ENCODE data around the gene HMCES.

The HMCES gene

DNA sequence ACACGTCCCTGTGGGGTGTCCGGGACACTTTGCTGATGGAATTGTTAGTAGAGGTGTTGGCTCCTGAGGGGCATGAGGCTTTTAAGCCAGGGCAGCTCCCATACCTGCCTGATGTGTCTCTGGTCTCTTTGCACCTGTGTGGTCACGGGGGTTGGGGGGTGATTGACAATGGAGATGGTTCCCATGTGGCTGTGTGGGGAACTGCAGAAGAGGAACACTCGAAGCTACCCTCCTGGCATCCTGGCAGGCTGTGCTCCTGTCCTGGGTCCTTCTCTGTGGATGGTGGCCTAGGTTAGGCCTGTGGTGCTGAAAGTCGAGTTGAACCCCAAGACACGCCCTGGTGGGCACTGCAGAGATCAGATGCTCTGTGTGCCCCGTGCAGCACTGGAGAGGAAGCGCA, 73.4 kb downstream of the HMCES start:
- H3K27me3 ChIP-seq (ENCODE audit: control insufficient read depth, insufficient read depth, low read length), result no peaks in the 10 kb centered on the region
- no peak overlapping the region for H3K27ac ChIP-seq (ENCODE audit: low read depth, low read length)
- H3K4me1 ChIP-seq (ENCODE audit: control insufficient read depth, insufficient read depth, low read length), result no peaks in the 10 kb centered on the region
- H3K36me3 ChIP-seq (ENCODE audit: control insufficient read depth, insufficient read depth, low read length), result no peaks in the 10 kb centered on the region
- H3K4me3 ChIP-seq (ENCODE audit: low read length), result no peak overlapping the region
- H3K9ac ChIP-seq (ENCODE audit: low read length), result no peak overlapping the region

GRCh38 chr3:129352650-129353588, 74.2 kb downstream of the HMCES start:
- H3K27ac ChIP-seq (ENCODE audit: low read depth, low read length), result no peak overlapping the region
- no peaks in the 10 kb centered on the region for H3K27me3 ChIP-seq (ENCODE audit: control insufficient read depth, insufficient read depth, low read length)
- H3K4me1 ChIP-seq (ENCODE audit: control insufficient read depth, insufficient read depth, low read length), result no peaks in the 10 kb centered on the region
- no peaks in the 10 kb centered on the region for H3K36me3 ChIP-seq (ENCODE audit: control insufficient read depth, insufficient read depth, low read length)
- no peak overlapping the region for H3K9ac ChIP-seq (ENCODE audit: low read length)
- no peak overlapping the region for H3K4me3 ChIP-seq (ENCODE audit: low read length)

GRCh38 chr3:129353589-129353941, 74.9 kb downstream of the HMCES start:
- Histone ChIP-seq H3K36me3 (ENCODE audit: control insufficient read depth, insufficient read depth, low read length) (no peaks in the 10 kb centered on the region), H3K4me1 (ENCODE audit: control insufficient read depth, insufficient read depth, low read length) (no peaks in the 10 kb centered on the region), H3K9ac (ENCODE audit: low read length) (no peak overlapping the region), H3K27ac (ENCODE audit: low read depth, low read length) (no peak overlapping the region), H3K27me3 (ENCODE audit: control insufficient read depth, insufficient read depth, low read length) (no peaks in the 10 kb centered on the region), H3K4me3 (ENCODE audit: low read length) (no peak overlapping the region)

All from rectal smooth muscle tissue (tissue), 1 donor.